Stomach smooth muscle (tissue), 2 donors: Measurements from ENCODE around the gene MANSC1.
A peak's percentile ranks its signal among the peaks of the same experiment; 100 is the strongest.
"Not testable (repeated sequence)": the region's sequence is repeated elsewhere in the genome, so short reads cannot be mapped to it uniquely, and the experiment has no call there.

Experiments used
- H3K27ac ChIP-seq: one replicate; pipeline ENCODE4 v1.7.0; 2013; ENCODE audit warnings: mild to moderate bottlenecking, low read length, inconsistent platforms
- H3K27me3 ChIP-seq, 2 donors: one replicate each; pipeline ENCODE4 v1.7.0; 2013; ENCODE audit warnings: low read length in 2 of 2; ENCODE audit not compliant: insufficient read depth in 2 of 2, control insufficient read depth in 1 of 2
- H3K36me3 ChIP-seq, 2 donors: one replicate each; pipeline ENCODE4 v1.7.0; 2013; ENCODE audit warnings: low read length in 2 of 2; ENCODE audit not compliant: control insufficient read depth in 2 of 2, insufficient read depth in 2 of 2
- H3K4me1 ChIP-seq: one replicate; pipeline ENCODE4 v1.7.0; 2013; ENCODE audit warnings: low read length; ENCODE audit not compliant: control insufficient read depth, insufficient read depth
- H3K4me3 ChIP-seq, 2 donors: one replicate each; pipeline ENCODE4 v1.7.0; 2013; ENCODE audit warnings: low read length in 2 of 2
- H3K9ac ChIP-seq, 2 donors: one replicate each; pipeline ENCODE4 v1.7.0; 2013; ENCODE audit warnings: low read length in 2 of 2, mild to moderate bottlenecking in 1 of 2
- H3K9me3 ChIP-seq, 2 donors: one replicate each; pipeline ENCODE4 v1.7.0; 2013; ENCODE audit warnings: low read length in 2 of 2; ENCODE audit not compliant: control insufficient read depth in 2 of 2
- donor health status: healthy.
- donor health status: Pancreatic carcinoma.

MANSC1 gene

GRCh38 chr12:12364787-12365445, 14.9 kb upstream of the MANSC1 start:
- Histone ChIP-seq H3K9me3 (no peaks in the 10 kb centered on the region), H3K9ac (no peak overlapping the region), H3K27me3 (no peaks in the 10 kb centered on the region), H3K4me3 (no peak overlapping the region), H3K27ac (no peak overlapping the region), H3K4me1 (peaks cover 6% of the 10 kb centered on the region), H3K36me3 (peaks cover 2 to 6% of the 10 kb centered on the region in 2 donors)

GRCh38 chr12:12358528-12358927, 8.5 kb upstream of the MANSC1 start:
- peaks cover 10% of the 10 kb centered on the region for H3K4me1 ChIP-seq

GRCh38 chr12:12357719-12358461, 7.8 kb upstream of the MANSC1 start:
- Histone ChIP-seq H3K4me1 (peaks cover 10% of the 10 kb centered on the region), H3K9me3 (no peaks in the 10 kb centered on the region), H3K9ac (peak overlapping the region; percentile 94), H3K27me3 (no peaks in the 10 kb centered on the region), H3K4me3 (peak overlapping the region; percentile 79 to 91), H3K27ac (peak overlapping the region; percentile 94), H3K36me3 (peaks cover 0 to 2% of the 10 kb centered on the region in 2 donors)

More at GRCh38 chr12:12358528-12358927, 8.5 kb upstream of the MANSC1 start:
- Histone ChIP-seq H3K27me3 (no peaks in the 10 kb centered on the region), H3K27ac (no peak overlapping the region), H3K9me3 (no peaks in the 10 kb centered on the region), H3K4me3 (peak overlapping the region in 1 of 2 donors; percentile 91), H3K9ac (peak overlapping the region; percentile 13 to 94), H3K36me3 (peaks cover 0 to 2% of the 10 kb centered on the region in 2 donors)

- H3K9me3 ChIP-seq, result no peaks in the 10 kb centered on the region
- peak within 1 kb of the TSS; percentile 94 for H3K27ac ChIP-seq
Observed at GRCh38 chr12:12356896-12357718, 7.1 kb upstream of the MANSC1 start, which contains the start of gene BORCS5. BORCS5 (plus strand) TSS chr12:12357078; CDS start chr12:12357452, 374 bp downstream.

GRCh38 chr12:12356467-12356895, 6.4 kb upstream of the MANSC1 start:
- H3K27ac ChIP-seq, result peak overlapping the region; percentile 94
- H3K27me3 ChIP-seq, result no peaks in the 10 kb centered on the region
- peak overlapping the region; percentile 94 for H3K9ac ChIP-seq
- no peaks in the 10 kb centered on the region for H3K9me3 ChIP-seq
- peaks cover 0 to 2% of the 10 kb centered on the region in 2 donors for H3K36me3 ChIP-seq
- peak overlapping the region; percentile 79 to 91 for H3K4me3 ChIP-seq
- H3K4me1 ChIP-seq, result peaks cover 10% of the 10 kb centered on the region

More at GRCh38 chr12:12356896-12357718, 7.1 kb upstream of the MANSC1 start, which contains the start of gene BORCS5:
- H3K4me3 ChIP-seq, result peak within 1 kb of the TSS; percentile 79 to 91
- peaks cover 0 to 2% of the 10 kb centered on the region in 2 donors for H3K36me3 ChIP-seq
- peak within 1 kb of the TSS; percentile 94 for H3K9ac ChIP-seq
- H3K27me3 ChIP-seq, result no peaks in the 10 kb centered on the region
- peaks cover 10% of the 10 kb centered on the region for H3K4me1 ChIP-seq

GRCh38 chr12:12353807-12354206, 3.8 kb upstream of the MANSC1 start:
- no peaks in the 10 kb centered on the region for H3K27me3 ChIP-seq
- H3K27ac ChIP-seq, result no peak overlapping the region
- H3K9me3 ChIP-seq, result no peaks in the 10 kb centered on the region
- no peak overlapping the region for H3K9ac ChIP-seq
- no peak overlapping the region for H3K4me3 ChIP-seq
- peaks cover 10% of the 10 kb centered on the region for H3K4me1 ChIP-seq
- no peaks in the 10 kb centered on the region for H3K36me3 ChIP-seq

- Histone ChIP-seq H3K27ac (no peak overlapping the region), H3K4me3 (no peak overlapping the region), H3K4me1 (peaks cover 8% of the 10 kb centered on the region), H3K9ac (no peak overlapping the region), H3K27me3 (no peaks in the 10 kb centered on the region), H3K9me3 (no peaks in the 10 kb centered on the region), H3K36me3 (no peaks in the 10 kb centered on the region)
Observed at GRCh38 chr12:12353276-12353675, 3.2 kb upstream of the MANSC1 start.

- H3K4me3 ChIP-seq, H3K9me3 ChIP-seq, H3K36me3 ChIP-seq, H3K27ac ChIP-seq, H3K4me1 ChIP-seq, H3K27me3 ChIP-seq, H3K9ac ChIP-seq: not testable (repeated sequence)
Observed at GRCh38 chr12:12351468-12352185, 1.6 kb upstream of the MANSC1 start.

- H3K9ac ChIP-seq, result peak overlapping the region in 1 of 2 donors; percentile 84
- H3K4me1 ChIP-seq, result no peaks in the 10 kb centered on the region
- H3K27ac ChIP-seq, result no peak overlapping the region
- H3K4me3 ChIP-seq, result no peak overlapping the region
- H3K9me3 ChIP-seq, result no peaks in the 10 kb centered on the region
- no peaks in the 10 kb centered on the region for H3K36me3 ChIP-seq
- H3K27me3 ChIP-seq, result no peaks in the 10 kb centered on the region
Observed at GRCh38 chr12:12350868-12351463, 924 bp upstream of the MANSC1 start.
